SU-DHL-6 (cell line): ENCODE results near the gene HDAC5.

Experiments used
- H2AFZ ChIP-seq: fragments of 200-600 bp; sonication (generic); 2 replicates; pipeline ENCODE4 v1.6.1; 2014; ENCODE audit warnings: low read depth, mild to moderate bottlenecking, moderate library complexity, mixed read lengths, antibody characterized with exemption, low read length; ENCODE audit not compliant: severe bottlenecking
- H3F3A ChIP-seq: fragments of 200-600 bp; shearing (Covaris generic); 2 replicates; pipeline ENCODE4 v1.6.0; 2016; ENCODE audit warnings: antibody characterized with exemption, mild to moderate bottlenecking; ENCODE audit not compliant: insufficient read depth
- H3K27ac ChIP-seq: fragments of 200-600 bp; sonication (generic); 2 replicates; pipeline ENCODE4 v1.5.1; 2016; ENCODE audit warnings: low read depth, mild to moderate bottlenecking, low read length, moderate library complexity, mixed read lengths
- H3K27me3 ChIP-seq: fragments of 200-600 bp; sonication (generic), shearing (Covaris generic); 2 replicates; pipeline ENCODE4 v1.6.0; 2014; ENCODE audit warnings: mild to moderate bottlenecking, low read length
- H3K36me3 ChIP-seq: fragments of 200-600 bp; sonication (generic); 2 replicates; pipeline ENCODE4 v1.6.1; 2014; ENCODE audit warnings: mild to moderate bottlenecking, low read length, mixed read lengths
- H3K4me2 ChIP-seq: fragments of 300-600, 200-600 bp; shearing (Covaris generic), sonication (generic); 2 replicates; pipeline ENCODE4 v1.6.0; 2014; ENCODE audit warnings: low read length, low read depth, mild to moderate bottlenecking; ENCODE audit not compliant: poor library complexity, severe bottlenecking
- H3K4me3 ChIP-seq: fragments of 200-600 bp; sonication (generic); 2 replicates; pipeline ENCODE4 v1.5.1; 2014; ENCODE audit warnings: antibody characterized with exemption, low read length, mild to moderate bottlenecking, mixed read lengths; ENCODE audit not compliant: insufficient read depth, poor library complexity, severe bottlenecking
- H3K79me2 ChIP-seq: fragments of 200-600 bp; sonication (generic); 2 replicates; pipeline ENCODE4 v1.6.1; 2014; ENCODE audit warnings: mild to moderate bottlenecking, low read length, moderate library complexity; ENCODE audit not compliant: insufficient read depth
- H3K9ac ChIP-seq: fragments of 200-600 bp; sonication (generic); 2 replicates; pipeline ENCODE4 v1.7.0; 2014; ENCODE audit warnings: mild to moderate bottlenecking, low read length
- H3K9me2 ChIP-seq: fragments of 200-600 bp; sonication (generic); replicated peaks from 2 replicates; pipeline ENCODE4 v1.6.1; 2014; ENCODE audit warnings: low read length; ENCODE audit not compliant: insufficient read depth
- H3K9me3 ChIP-seq: fragments of 200-600 bp; sonication (generic); 2 replicates; pipeline ENCODE4 v1.6.1; 2014; ENCODE audit warnings: low read length, mixed read lengths; ENCODE audit not compliant: insufficient read depth
- H4K20me1 ChIP-seq: fragments of 200-600 bp; sonication (generic); 2 replicates; pipeline ENCODE4 v1.6.1; 2014; ENCODE audit warnings: low read depth, mild to moderate bottlenecking, antibody characterized with exemption, low read length, moderate library complexity, mixed read lengths
- CTCF ChIP-seq: fragments of 200-600 bp; sonication (generic); IDR thresholded peaks from one replicate; pipeline ENCODE4 v1.5.1; 2017; ENCODE audit warnings: antibody characterized with exemption, mild to moderate bottlenecking, low read length, moderate library complexity; ENCODE audit not compliant: insufficient read depth, poor library complexity, severe bottlenecking
- EZH2phosphoT487 ChIP-seq: fragments of 200-600 bp; sonication (generic), shearing (Covaris generic); conservative IDR thresholded peaks from 2 replicates; pipeline ENCODE4 v1.6.1; 2018; ENCODE audit warnings: mild to moderate bottlenecking, antibody characterized with exemption, low read length, moderate library complexity, mixed read lengths

HDAC5 gene

DNA sequence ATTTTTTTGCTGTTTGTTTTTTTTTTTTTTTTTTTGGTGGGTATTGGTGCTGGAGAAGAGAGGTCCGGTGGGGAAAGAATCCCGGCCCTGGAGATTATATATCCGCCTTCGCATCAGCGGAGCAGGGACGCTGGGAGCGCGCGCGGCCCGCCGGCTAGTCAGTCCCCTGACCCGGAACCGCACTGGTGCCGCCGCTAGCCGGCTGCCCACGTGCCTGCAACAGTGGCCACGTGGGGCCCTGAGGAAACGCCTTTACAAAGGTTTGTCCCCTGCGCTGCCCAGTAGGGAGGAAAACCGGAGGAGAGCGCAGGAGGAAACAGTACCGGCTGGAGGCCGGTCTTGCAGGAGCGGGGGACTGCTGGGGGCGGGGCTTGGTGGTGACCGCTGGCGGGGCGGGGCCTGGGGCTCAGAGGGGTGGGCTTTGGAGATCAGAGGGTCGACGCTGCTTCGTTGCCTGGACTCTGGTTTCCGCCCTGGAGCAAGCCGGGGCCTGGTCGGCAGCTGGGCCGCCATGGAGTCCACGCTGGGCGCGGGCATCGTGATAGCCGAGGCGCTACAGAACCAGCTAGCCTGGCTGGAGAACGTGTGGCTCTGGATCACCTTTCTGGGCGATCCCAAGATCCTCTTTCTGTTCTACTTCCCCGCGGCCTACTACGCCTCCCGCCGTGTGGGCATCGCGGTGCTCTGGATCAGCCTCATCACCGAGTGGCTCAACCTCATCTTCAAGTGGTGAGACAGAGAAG, 52.8 kb downstream of the HDAC5 start, which contains the start of gene G6PC3:
G6PC3 (plus strand) TSS at position 281 of the 743 bp plus-strand sequence; CDS start at position 512, 231 bp downstream.
- TF ChIP-seq CTCF (no peak), EZH2phosphoT487 (no peak)
- H3K27me3 ChIP-seq: no peaks in the 10 kb centered on the region
- H2AFZ ChIP-seq: peak within 1 kb of the TSS; percentile 89

GRCh38 chr17:44069974-44070454, 53.4 kb downstream of the HDAC5 start:
- H3K79me2 ChIP-seq: peaks cover 30% of the 10 kb centered on the region

More for the DNA sequence above, 52.8 kb downstream of the HDAC5 start, which contains the start of gene G6PC3:
- peak within 1 kb of the TSS; percentile 74 for H3K4me3 ChIP-seq
- H3K79me2 ChIP-seq: peaks cover 24% of the 10 kb centered on the region
- H3K4me2 ChIP-seq: peak within 1 kb of the TSS; percentile 95
- H4K20me1 ChIP-seq: no peaks in the 10 kb centered on the region
- H3K36me3 ChIP-seq: no peaks in the 10 kb centered on the region
- H3F3A ChIP-seq: peaks cover 20% of the 10 kb centered on the region
- no peaks in the 10 kb centered on the region for H3K9me3 ChIP-seq
- peak within 1 kb of the TSS; percentile 63 for H3K27ac ChIP-seq
- H3K9ac ChIP-seq: peak within 1 kb of the TSS; percentile 81
- H3K9me2 ChIP-seq: no peaks in the 10 kb centered on the region

GRCh38 chr17:44067545-44067940, 55.9 kb downstream of the HDAC5 start:
- peaks cover 48% of the 10 kb centered on the region for H3K79me2 ChIP-seq
- no peaks in the 10 kb centered on the region for H4K20me1 ChIP-seq
- H3K9ac ChIP-seq: 0 out of 2 replicates have a peak overlapping the region, but pooled peaks have one; percentile 88
- no peak overlapping the region for H2AFZ ChIP-seq
- no peaks in the 10 kb centered on the region for H3K9me2 ChIP-seq
- peaks cover 12% of the 10 kb centered on the region; the same call in 1 of the 2 replicates for H3K36me3 ChIP-seq
- H3K4me2 ChIP-seq: peak overlapping the region; percentile 83
- no peaks in the 10 kb centered on the region for H3K27me3 ChIP-seq
- TF ChIP-seq CTCF (no peak), EZH2phosphoT487 (no peak)
- no peaks in the 10 kb centered on the region for H3K9me3 ChIP-seq
- no peak overlapping the region for H3K4me3 ChIP-seq
- no peak overlapping the region for H3K27ac ChIP-seq
- H3F3A ChIP-seq: peaks cover 24% of the 10 kb centered on the region

More at GRCh38 chr17:44069974-44070454, 53.4 kb downstream of the HDAC5 start:
- Histone ChIP-seq H2AFZ (peak overlapping the region; percentile 89), H3K9me2 (no peaks in the 10 kb centered on the region), H4K20me1 (no peaks in the 10 kb centered on the region), H3K36me3 (no peaks in the 10 kb centered on the region), H3K9me3 (no peaks in the 10 kb centered on the region), H3F3A (peaks cover 20% of the 10 kb centered on the region), H3K9ac (peak overlapping the region; percentile 81), H3K4me3 (peak overlapping the region; percentile 74), H3K27me3 (no peaks in the 10 kb centered on the region), H3K27ac (peak overlapping the region; percentile 63), H3K4me2 (peak overlapping the region; percentile 95)
- TF ChIP-seq EZH2phosphoT487 (no peak), CTCF (no peak)
